Neural crest cell (in vitro differentiated cells): ENCODE results near the gene COL9A2. TPM values are rescaled to one million over a fixed set of nuclear protein-coding genes. Genes with fewer than 3 reads are reported as not detected.

Experiments
- DNase-seq: peaks from one replicate; pipeline ENCODE4 v3.0.0; 2021; ENCODE audit warnings: low read depth, mixed read lengths, low spot score
- H3K27ac Mint-ChIP-seq: one replicate; pipeline ENCODE4 v1.8.0; 2021; ENCODE audit warnings: mild to moderate bottlenecking, mixed read lengths; ENCODE audit not compliant: unreplicated experiment
- H3K27me3 Mint-ChIP-seq: 2 replicates; pipeline ENCODE4 v1.8.0; 2021; ENCODE audit warnings: low read depth, mild to moderate bottlenecking, mixed read lengths
- H3K36me3 Mint-ChIP-seq: 2 replicates; pipeline ENCODE4 v1.8.0; 2021; ENCODE audit warnings: low read depth, mild to moderate bottlenecking, mixed read lengths
- H3K4me1 Mint-ChIP-seq: 2 replicates; pipeline ENCODE4 v1.8.0; 2021; ENCODE audit warnings: mixed read lengths
- H3K4me3 Mint-ChIP-seq: one replicate; pipeline ENCODE4 v1.8.0; 2021; ENCODE audit warnings: mild to moderate bottlenecking, mixed read lengths
- H3K9me3 Mint-ChIP-seq: 2 replicates; pipeline ENCODE4 v1.8.0; 2021; ENCODE audit warnings: mixed read lengths
- CTCF ChIP-seq: fragments of 200-600 bp; sonication (generic); conservative IDR thresholded peaks from 2 replicates; pipeline ENCODE4 v1.5.0; 2021; ENCODE audit warnings: antibody characterized with exemption, mild to moderate bottlenecking
- total RNA-seq: library from RNA; stranded (reverse); gene quantifications from 2 replicates; pipeline ENCODE4 v1.2.1, GENCODE V29; 2021

Gene COL9A2
- total RNA-seq, 1 donor from 2014 or later: 9.0 TPM

- no peak for TF ChIP-seq CTCF
- Mint-ChIP-seq H3K4me1 (no peaks in the 10 kb centered on the region), H3K27ac (peak overlapping the region; percentile 71), H3K27me3 (no peaks in the 10 kb centered on the region), H3K9me3 (no peaks in the 10 kb centered on the region), H3K36me3 (peaks cover 11% of the 10 kb centered on the region), H3K4me3 (no peak overlapping the region)
- no peak for DNase-seq
These were observed 50.1 kb downstream of the COL9A2 start for GRCh38 chr1:40266786-40267535.

GRCh38 chr1:40265919-40266318 is 51.2 kb downstream of the COL9A2 start:
- Mint-ChIP-seq H3K4me3 (no peak overlapping the region), H3K9me3 (no peaks in the 10 kb centered on the region), H3K27ac (no peak overlapping the region), H3K27me3 (no peaks in the 10 kb centered on the region), H3K4me1 (no peaks in the 10 kb centered on the region), H3K36me3 (peaks cover 12% of the 10 kb centered on the region)
- TF ChIP-seq CTCF: no peak
- DNase-seq: no peak

- Mint-ChIP-seq H3K27ac (no peak overlapping the region), H3K9me3 (no peaks in the 10 kb centered on the region), H3K4me3 (no peak overlapping the region), H3K4me1 (no peaks in the 10 kb centered on the region), H3K36me3 (peaks cover 12% of the 10 kb centered on the region), H3K27me3 (no peaks in the 10 kb centered on the region)
- no peak for TF ChIP-seq CTCF
- no peak for DNase-seq
These were observed 51.8 kb downstream of the COL9A2 start for GRCh38 chr1:40265298-40265697.

GRCh38 chr1:40264354-40264781 is 52.7 kb downstream of the COL9A2 start:
- TF ChIP-seq CTCF: no peak
- Mint-ChIP-seq H3K27me3 (no peaks in the 10 kb centered on the region), H3K36me3 (peaks cover 10% of the 10 kb centered on the region), H3K9me3 (no peaks in the 10 kb centered on the region), H3K4me3 (no peak overlapping the region), H3K4me1 (no peaks in the 10 kb centered on the region), H3K27ac (no peak overlapping the region)
- no peak for DNase-seq

- peak overlapping the region; percentile 99 for H3K27ac Mint-ChIP-seq
- peaks cover 20% of the 10 kb centered on the region for H3K4me1 Mint-ChIP-seq
- TF ChIP-seq CTCF: no peak
- peak overlapping the region; percentile 96 for H3K4me3 Mint-ChIP-seq
- no peak for DNase-seq
- H3K9me3 Mint-ChIP-seq: no peaks in the 10 kb centered on the region
- H3K36me3 Mint-ChIP-seq: peaks cover 8% of the 10 kb centered on the region
- H3K27me3 Mint-ChIP-seq: no peaks in the 10 kb centered on the region
These were observed 58.7 kb downstream of the COL9A2 start for GRCh38 chr1:40258445-40258769.
